HEK293 (cell line): ENCODE measurements around the gene RBCK1.

Source experiments
- ATF2 ChIP-seq: fragments of 450-650 bp; formaldehyde crosslinking; IDR thresholded peaks from 2 replicates; pipeline ENCODE4 v1.5.1; 2016; ENCODE audit warnings: missing biosample characterization, missing genetic modification characterization, low read depth
- HOXC10 ChIP-seq: sonication (generic); formaldehyde crosslinking; IDR thresholded peaks from 2 replicates; pipeline ENCODE4 v1.8.1; 2023; ENCODE audit warnings: mild to moderate bottlenecking, missing genetic modification reagents
- HOXD13 ChIP-seq: sonication (generic); formaldehyde crosslinking; IDR thresholded peaks from 2 replicates; pipeline ENCODE4 v1.8.0; 2022; ENCODE audit warnings: missing genetic modification reagents, borderline replicate concordance
- KLF8 ChIP-seq: fragments of 450-650 bp; formaldehyde crosslinking; IDR thresholded peaks from 2 replicates; pipeline ENCODE4 v1.5.1; 2016; ENCODE audit warnings: missing biosample characterization, missing genetic modification characterization
- MYNN ChIP-seq: fragments of 450-650 bp; formaldehyde crosslinking; IDR thresholded peaks from 2 replicates; pipeline ENCODE4 v1.5.1; 2016; ENCODE audit warnings: missing biosample characterization, missing genetic modification characterization, borderline replicate concordance
- PRDM2 ChIP-seq: fragments of 450-650 bp; formaldehyde crosslinking; IDR thresholded peaks from 2 replicates; pipeline ENCODE4 v1.5.1; 2016; ENCODE audit warnings: missing biosample characterization, missing genetic modification characterization, borderline replicate concordance
- REPIN1 ChIP-seq: fragments of 450-650 bp; formaldehyde crosslinking; IDR thresholded peaks from 2 replicates; pipeline ENCODE4 v1.5.1; 2017; ENCODE audit warnings: missing biosample characterization, missing genetic modification characterization, low read depth
- SP2 ChIP-seq: fragments of 450-650 bp; formaldehyde crosslinking; IDR thresholded peaks from 2 replicates; pipeline ENCODE4 v1.5.1; 2016; ENCODE audit warnings: missing biosample characterization, missing genetic modification characterization
- ZBTB17 ChIP-seq: fragments of 450-650 bp; formaldehyde crosslinking; IDR thresholded peaks from 2 replicates; pipeline ENCODE4 v1.5.1; 2016; ENCODE audit warnings: missing biosample characterization, missing genetic modification characterization
- ZFP37 ChIP-seq: fragments of 450-650 bp; formaldehyde crosslinking; IDR thresholded peaks from 2 replicates; pipeline ENCODE4 v1.5.1; 2016; ENCODE audit warnings: missing biosample characterization, missing genetic modification characterization
- ZNF133 ChIP-seq: fragments of 450-650 bp; formaldehyde crosslinking; IDR thresholded peaks from 2 replicates; pipeline ENCODE4 v1.5.1; 2016; ENCODE audit warnings: missing biosample characterization, missing genetic modification characterization
- ZNF174 ChIP-seq: fragments of 450-650 bp; formaldehyde crosslinking; IDR thresholded peaks from 2 replicates; pipeline ENCODE4 v1.5.0; 2017; ENCODE audit warnings: missing biosample characterization, mild to moderate bottlenecking, missing genetic modification characterization
- ZNF2 ChIP-seq: fragments of 450-650 bp; formaldehyde crosslinking; IDR thresholded peaks from 2 replicates; pipeline ENCODE4 v1.5.1; 2016; ENCODE audit warnings: missing biosample characterization, missing genetic modification characterization
- ZNF223 ChIP-seq: fragments of 450-650 bp; formaldehyde crosslinking; IDR thresholded peaks from 2 replicates; pipeline ENCODE4 v1.5.1; 2016; ENCODE audit warnings: missing biosample characterization, missing genetic modification characterization
- ZNF266 ChIP-seq: fragments of 450-650 bp; formaldehyde crosslinking; IDR thresholded peaks from 2 replicates; pipeline ENCODE4 v1.5.1; 2016; ENCODE audit warnings: missing biosample characterization, missing genetic modification characterization, low read depth
- ZNF280D ChIP-seq: fragments of 450-650 bp; formaldehyde crosslinking; IDR thresholded peaks from 2 replicates; pipeline ENCODE4 v1.5.1; 2016; ENCODE audit warnings: missing biosample characterization, missing genetic modification characterization
- ZNF335 ChIP-seq: fragments of 450-650 bp; formaldehyde crosslinking; conservative IDR thresholded peaks from 2 replicates; pipeline ENCODE4 v1.5.1; 2016; ENCODE audit warnings: missing biosample characterization, missing genetic modification characterization
- ZNF555 ChIP-seq: fragments of 450-650 bp; formaldehyde crosslinking; conservative IDR thresholded peaks from 2 replicates; pipeline ENCODE4 v1.5.1; 2017; ENCODE audit warnings: missing biosample characterization, mild to moderate bottlenecking, missing genetic modification characterization, inconsistent platforms
- ZNF560 ChIP-seq: fragments of 450-650 bp; formaldehyde crosslinking; IDR thresholded peaks from 2 replicates; pipeline ENCODE4 v1.5.1; 2017; ENCODE audit warnings: missing biosample characterization, missing genetic modification characterization, borderline replicate concordance
- ZNF645 ChIP-seq: fragments of 450-650 bp; formaldehyde crosslinking; IDR thresholded peaks from 2 replicates; pipeline ENCODE4; 2016; ENCODE audit warnings: missing biosample characterization, missing genetic modification characterization
- ZNF677 ChIP-seq: fragments of 450-650 bp; IDR thresholded peaks from 2 replicates; pipeline ENCODE4 v1.5.0; 2018; ENCODE audit warnings: missing biosample characterization, mild to moderate bottlenecking, missing genetic modification characterization, moderate library complexity
- ZNF704 ChIP-seq: fragments of 450-650 bp; formaldehyde crosslinking; IDR thresholded peaks from 2 replicates; pipeline ENCODE4 v1.5.1; 2016; ENCODE audit warnings: missing biosample characterization, missing genetic modification characterization
- ZNF837 ChIP-seq: fragments of 450-650 bp; formaldehyde crosslinking; IDR thresholded peaks from 2 replicates; pipeline ENCODE4 v1.5.1; 2016; ENCODE audit warnings: missing biosample characterization, missing genetic modification characterization
- ZSCAN4 ChIP-seq: fragments of 450-650 bp; formaldehyde crosslinking; IDR thresholded peaks from 2 replicates; pipeline ENCODE4 v1.5.1; 2017; ENCODE audit warnings: missing biosample characterization, missing genetic modification characterization

RBCK1 gene

GRCh38 chr20:371755-372542, 36.1 kb upstream of the RBCK1 start (continued):
- TF ChIP-seq PRDM2 (no peak), ZBTB17 (tag by site-specific recombination) (peak; percentile 35; the same call in 1 of the 2 replicates), KLF8 (no peak), ZNF223 (no peak), ZNF174 (no peak), ZNF560 (tag by site-specific recombination) (no peak), ZNF837 (tag by site-specific recombination) (no peak), REPIN1 (no peak), ZNF2 (tag by site-specific recombination) (no peak), ATF2 (tag by site-specific recombination) (no peak), ZNF280D (no peak), HOXD13 (CRISPR knock-in tag) (peak; percentile 99), ZNF704 (tag by site-specific recombination) (no peak), ZFP37 (tag by site-specific recombination) (no peak), ZNF335 (tag by site-specific recombination) (peak; percentile 83), ZNF555 (no peak), ZNF133 (tag by site-specific recombination) (no peak), SP2 (tag by site-specific recombination) (no peak), ZNF677 (no peak), MYNN (tag by site-specific recombination) (no peak), ZSCAN4 (no peak), ZNF266 (tag by site-specific recombination) (no peak), ZNF645 (no peak), HOXC10 (no peak)
